ENCODE results near the gene SEC24C. TPM values are rescaled to one million over a fixed set of nuclear protein-coding genes. Genes with fewer than 3 reads are reported as not detected.

SEC24C gene
- total RNA-seq, 1 donor from 2014 or later = 75.5 TPM

DNA sequence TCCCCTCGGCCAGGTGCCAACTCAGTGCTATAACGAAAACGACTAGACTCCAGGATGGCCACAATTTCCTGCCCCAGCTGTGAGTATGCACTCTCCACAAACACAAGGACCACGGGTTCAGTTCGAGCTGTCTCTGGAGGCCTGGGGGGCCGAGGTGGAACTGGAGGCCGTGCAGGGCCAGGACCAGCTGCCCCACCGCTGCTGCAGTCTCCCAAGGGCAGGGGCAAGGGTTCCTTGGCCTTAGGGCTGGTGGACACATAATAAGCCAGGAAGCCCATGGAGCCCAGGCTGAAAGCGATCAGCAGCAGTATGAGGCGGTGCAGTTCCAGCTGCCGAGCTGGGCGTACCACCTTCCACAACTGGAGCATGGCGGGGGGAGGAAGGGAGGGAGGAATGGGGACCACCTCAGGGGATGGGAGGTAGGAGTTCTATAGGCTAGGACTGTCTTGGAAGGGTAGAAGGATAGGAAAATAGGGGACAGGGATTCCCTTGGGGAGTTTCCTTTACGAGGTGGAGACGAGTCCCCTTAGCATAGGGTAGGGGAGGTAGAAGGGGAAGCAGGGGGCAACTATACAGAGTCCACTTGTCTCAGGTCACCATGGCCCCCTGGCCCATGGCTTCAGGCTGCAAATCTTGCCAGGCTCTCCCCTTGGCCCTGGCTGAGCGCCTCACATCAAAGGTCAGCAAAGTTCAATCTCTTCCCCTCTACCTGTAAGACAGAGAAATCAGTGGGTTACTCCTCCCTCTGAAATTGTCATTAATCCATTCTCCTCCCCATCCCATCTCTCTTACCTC, 64.0 kb downstream of the SEC24C start:
- H3K27ac Mint-ChIP-seq = no peak overlapping the region
- H3K36me3 Mint-ChIP-seq = peaks cover 29% of the 10 kb centered on the region
- DNase-seq (ENCODE audit: low spot score in 2 of 2, unreplicated experiment in 2 of 2) = no peak
- H3K4me1 Mint-ChIP-seq = peaks cover 4% of the 10 kb centered on the region
- H3K9me3 Mint-ChIP-seq = no peaks in the 10 kb centered on the region
- no peaks in the 10 kb centered on the region for H3K27me3 Mint-ChIP-seq (ENCODE audit: low read depth)
- TF ChIP-seq CTCF (IDR thresholded peaks at IDR 0.05; ENCODE audit: unreplicated experiment) = no peak
- no peak overlapping the region for H3K4me3 Mint-ChIP-seq

- H3K36me3 Mint-ChIP-seq = peaks cover 29% of the 10 kb centered on the region
- no peak for DNase-seq (ENCODE audit: low spot score in 2 of 2, unreplicated experiment in 2 of 2)
- peaks cover 4% of the 10 kb centered on the region for H3K4me1 Mint-ChIP-seq
- H3K4me3 Mint-ChIP-seq = peak overlapping the region; percentile 26
- H3K27ac Mint-ChIP-seq = no peak overlapping the region
- H3K9me3 Mint-ChIP-seq = no peaks in the 10 kb centered on the region
- H3K27me3 Mint-ChIP-seq (ENCODE audit: low read depth) = no peaks in the 10 kb centered on the region
- TF ChIP-seq CTCF (IDR thresholded peaks at IDR 0.05; ENCODE audit: unreplicated experiment) = no peak
Measured at GRCh38 chr10:73809061-73809818, 65.1 kb downstream of the SEC24C start.

- Mint-ChIP-seq H3K36me3 (peaks cover 28% of the 10 kb centered on the region), H3K27ac (peak overlapping the region; percentile 69)
- DNase-seq (ENCODE audit: low spot score in 2 of 2, unreplicated experiment in 2 of 2) = no peak
Measured at GRCh38 chr10:73810358-73810734, 66.2 kb downstream of the SEC24C start.

DNA sequence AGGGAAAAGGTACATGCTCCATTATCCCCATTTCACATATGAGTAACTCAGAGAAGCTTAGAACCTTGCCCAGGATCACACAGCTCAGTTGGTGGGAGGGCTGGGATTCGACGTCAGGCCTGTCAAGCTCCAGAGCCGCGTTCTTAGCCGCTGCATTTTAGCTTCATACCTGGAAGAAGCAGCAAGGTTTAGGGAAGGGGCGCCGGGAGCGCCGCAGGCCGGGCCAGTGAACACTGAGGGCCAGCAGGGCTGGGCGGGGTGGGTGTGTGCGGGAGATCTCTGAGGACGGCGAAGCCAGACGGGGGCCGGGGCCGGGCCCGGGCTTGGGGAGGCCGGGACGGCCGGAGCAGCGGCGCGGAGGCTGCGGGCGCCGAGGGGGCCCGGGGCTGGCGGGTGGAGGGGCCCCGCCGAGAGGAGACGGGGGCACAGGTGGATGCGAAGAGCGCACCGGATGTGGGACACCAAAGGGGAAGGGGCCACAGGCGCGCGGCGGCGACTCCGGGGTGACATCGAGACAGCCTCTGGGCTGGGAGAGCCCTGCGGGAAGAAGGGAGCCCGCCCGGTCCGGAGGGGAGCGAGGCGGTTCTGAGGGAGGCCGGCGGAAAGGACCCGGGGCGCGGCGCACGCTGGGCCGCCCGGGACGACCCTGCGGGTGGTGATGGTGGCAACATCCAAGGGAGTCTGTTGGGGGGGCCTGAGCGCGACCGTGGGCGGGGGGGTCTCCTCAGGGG, 66.7 kb downstream of the SEC24C start:
- Mint-ChIP-seq H3K36me3 (peaks cover 23% of the 10 kb centered on the region), H3K27ac (peak overlapping the region; percentile 69), H3K4me3 (peak overlapping the region; percentile 78), H3K9me3 (no peaks in the 10 kb centered on the region), H3K27me3 (ENCODE audit: low read depth) (no peaks in the 10 kb centered on the region), H3K4me1 (peaks cover 4% of the 10 kb centered on the region)
- DNase-seq (ENCODE audit: low spot score in 2 of 2, unreplicated experiment in 2 of 2) = peak in 1 of 2 experiments; percentile 59
- no peak for TF ChIP-seq CTCF (IDR thresholded peaks at IDR 0.05; ENCODE audit: unreplicated experiment)

More at GRCh38 chr10:73810358-73810734, 66.2 kb downstream of the SEC24C start:
- Mint-ChIP-seq H3K27me3 (ENCODE audit: low read depth) (no peaks in the 10 kb centered on the region), H3K4me1 (peaks cover 4% of the 10 kb centered on the region), H3K4me3 (peak overlapping the region; percentile 78), H3K9me3 (no peaks in the 10 kb centered on the region)
- no peak for TF ChIP-seq CTCF (IDR thresholded peaks at IDR 0.05; ENCODE audit: unreplicated experiment)

- Mint-ChIP-seq H3K36me3 (peaks cover 15% of the 10 kb centered on the region), H3K4me3 (peak overlapping the region; percentile 61), H3K9me3 (no peaks in the 10 kb centered on the region), H3K4me1 (peaks cover 7% of the 10 kb centered on the region), H3K27ac (no peak overlapping the region), H3K27me3 (ENCODE audit: low read depth) (no peaks in the 10 kb centered on the region)
- no peak for TF ChIP-seq CTCF (IDR thresholded peaks at IDR 0.05; ENCODE audit: unreplicated experiment)
- no peak for DNase-seq (ENCODE audit: low spot score in 2 of 2, unreplicated experiment in 2 of 2)
Measured at GRCh38 chr10:73812657-73813056, 68.5 kb downstream of the SEC24C start.

Data from mesothelial cell of epicardium (in vitro differentiated cells).